ENCODE results near the gene TTLL12. TPM values are rescaled to one million over a fixed set of nuclear protein-coding genes. Genes with fewer than 3 reads are reported as not detected.
A peak's percentile ranks its signal among the peaks of the same experiment; 100 is the strongest.

Gene TTLL12
- total RNA-seq, 1 experiment from 2014 or later: 46.4 TPM

DNA sequence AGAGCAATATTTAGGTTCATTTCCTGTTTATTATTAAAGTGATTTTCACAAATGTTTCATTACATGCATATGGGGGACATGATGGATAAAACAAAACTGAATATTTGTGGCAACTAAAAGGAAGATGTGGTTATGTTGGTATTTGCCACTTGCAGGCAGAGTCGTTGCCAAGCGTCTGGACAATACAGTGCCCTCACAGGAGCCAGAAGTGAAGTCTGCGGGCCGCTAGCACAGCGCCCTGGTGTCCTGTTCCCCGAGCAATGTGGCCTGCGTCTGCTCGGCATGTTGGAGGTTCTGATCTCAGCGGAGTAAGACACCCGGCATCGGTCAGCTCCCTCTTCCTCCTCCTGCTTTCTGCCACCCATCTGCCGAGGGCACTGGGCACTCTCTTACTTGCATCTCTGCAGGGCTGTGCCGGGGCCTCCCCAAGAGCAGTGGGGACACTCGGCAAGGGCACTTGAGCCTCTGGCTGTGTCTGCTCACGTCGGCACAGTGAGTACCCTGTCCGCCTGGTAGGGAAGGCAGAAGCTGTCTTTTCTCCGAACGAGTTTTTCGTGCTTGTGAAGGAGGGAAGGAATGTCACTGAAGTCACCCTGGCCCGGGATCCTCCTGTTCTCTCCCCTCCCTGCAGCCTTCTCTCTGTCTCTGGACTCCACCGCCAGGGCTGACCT, 10.5 kb upstream of the TTLL12 start:
- H3K36me3 Mint-ChIP-seq (ENCODE audit: insufficient read depth, unreplicated experiment): no peaks in the 10 kb centered on the region
- H3K36me3 ChIP-seq (ENCODE audit: control insufficient read depth, insufficient read depth, low read length): no peaks in the 10 kb centered on the region
- H3K9me3 ChIP-seq: no peaks in the 10 kb centered on the region
- no peak overlapping the region for H3K27ac Mint-ChIP-seq (ENCODE audit: unreplicated experiment)
- H3K27me3 ChIP-seq (replicated peaks; ENCODE audit: control insufficient read depth, insufficient read depth, low read length): no peaks in the 10 kb centered on the region
- no peak for DNase-seq
- no peaks in the 10 kb centered on the region for H3K27me3 Mint-ChIP-seq (ENCODE audit: insufficient read depth, unreplicated experiment)
- TF ChIP-seq CTCF (IDR thresholded peaks at IDR 0.05; ENCODE audit: insufficient read depth in 1 of 2, low read depth in 1 of 2, low read length in 1 of 2, severe bottlenecking in 1 of 2, unreplicated experiment in 1 of 2): no peak
- POLR2A ChIA-PET: no interaction called here
- H3K4me3 Mint-ChIP-seq (ENCODE audit: unreplicated experiment): no peak overlapping the region
- H3K4me3 ChIP-seq (ENCODE audit: low read depth, low read length): no peak overlapping the region
- no TSS peak for BruUV-seq (replicated peaks)
- H3K4me1 ChIP-seq: no peaks in the 10 kb centered on the region
- intact Hi-C loops (cut with micrococcal nuclease; ENCODE audit: unreplicated experiment): no loop called here
- H3K4me1 Mint-ChIP-seq (ENCODE audit: low read depth, unreplicated experiment): no peaks in the 10 kb centered on the region
- no peaks in the 10 kb centered on the region for H3K9me3 Mint-ChIP-seq (ENCODE audit: unreplicated experiment)
- CTCF ChIA-PET: interaction anchor here (0.7 kb wide), 1 partner anchor 644 kb away, joined by 3 read pairs; no protein-coding TSS in a partner anchor

GRCh38 chr22:43191831-43192230, 4.9 kb upstream of the TTLL12 start:
- Mint-ChIP-seq H3K36me3 (ENCODE audit: insufficient read depth, unreplicated experiment) (no peaks in the 10 kb centered on the region), H3K27ac (ENCODE audit: unreplicated experiment) (no peak overlapping the region), H3K27me3 (ENCODE audit: insufficient read depth, unreplicated experiment) (no peaks in the 10 kb centered on the region), H3K9me3 (ENCODE audit: unreplicated experiment) (no peaks in the 10 kb centered on the region), H3K4me3 (ENCODE audit: unreplicated experiment) (no peak overlapping the region), H3K4me1 (ENCODE audit: low read depth, unreplicated experiment) (peaks cover 6% of the 10 kb centered on the region)
- no TSS peak for BruUV-seq (replicated peaks)
- TF ChIP-seq CTCF (IDR thresholded peaks at IDR 0.05; ENCODE audit: insufficient read depth in 1 of 2, low read depth in 1 of 2, low read length in 1 of 2, severe bottlenecking in 1 of 2, unreplicated experiment in 1 of 2): no peak
- Histone ChIP-seq H3K9me3 (no peaks in the 10 kb centered on the region), H3K4me3 (ENCODE audit: low read depth, low read length) (no peak overlapping the region), H3K4me1 (0 out of 2 replicates have a peak, but pooled peaks cover 6% of the 10 kb centered on the region), H3K36me3 (ENCODE audit: control insufficient read depth, insufficient read depth, low read length) (no peaks in the 10 kb centered on the region), H3K27me3 (replicated peaks; ENCODE audit: control insufficient read depth, insufficient read depth, low read length) (no peaks in the 10 kb centered on the region)
- ChIA-PET POLR2A (no interaction called here), CTCF (no interaction called here)
- DNase-seq: no peak
- intact Hi-C loops (cut with micrococcal nuclease; ENCODE audit: unreplicated experiment): no loop called here

DNA sequence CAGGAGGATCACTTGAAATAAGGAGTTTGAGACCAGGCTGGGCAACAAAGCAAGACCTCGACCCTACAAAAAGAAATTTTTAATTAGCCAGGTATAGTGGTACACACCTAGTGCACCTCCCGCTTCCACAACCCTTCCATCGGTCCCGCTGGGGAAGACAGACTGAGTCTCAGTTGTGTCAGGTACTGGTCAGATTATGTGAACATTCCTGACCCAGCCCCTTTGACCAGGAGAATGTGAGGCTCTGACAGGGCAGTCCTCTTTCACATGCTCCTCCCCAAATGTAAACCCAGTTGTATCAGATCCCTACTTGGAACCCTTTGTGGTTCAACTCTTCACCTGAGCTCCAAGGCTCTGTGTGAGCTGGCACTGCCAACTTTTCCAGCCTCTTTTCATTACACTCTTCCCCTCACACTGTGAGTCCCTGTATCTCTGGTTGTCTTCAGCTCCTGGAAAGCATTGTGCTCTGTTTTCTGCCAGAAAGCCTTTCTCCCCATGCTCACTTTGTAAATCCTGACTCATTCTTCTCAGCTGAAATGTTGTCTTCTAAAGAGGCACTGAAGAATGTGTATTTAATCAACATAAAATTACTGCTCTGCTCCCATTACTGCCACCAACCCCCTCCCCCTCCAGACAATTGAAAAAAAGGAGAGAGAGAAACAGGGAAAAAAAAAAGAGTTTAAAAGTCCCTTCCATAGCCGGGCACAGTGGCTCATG, 2.1 kb upstream of the TTLL12 start:
- Histone ChIP-seq H3K27me3 (replicated peaks; ENCODE audit: control insufficient read depth, insufficient read depth, low read length) (no peaks in the 10 kb centered on the region), H3K4me3 (ENCODE audit: low read depth, low read length) (no peak overlapping the region), H3K9me3 (no peaks in the 10 kb centered on the region), H3K4me1 (peaks cover 16% of the 10 kb centered on the region; the same call in 1 of the 2 replicates), H3K36me3 (ENCODE audit: control insufficient read depth, insufficient read depth, low read length) (no peaks in the 10 kb centered on the region)
- POLR2A ChIA-PET: no interaction called here
- Mint-ChIP-seq H3K27me3 (ENCODE audit: insufficient read depth, unreplicated experiment) (no peaks in the 10 kb centered on the region), H3K4me1 (ENCODE audit: low read depth, unreplicated experiment) (peaks cover 23% of the 10 kb centered on the region), H3K4me3 (ENCODE audit: unreplicated experiment) (peak overlapping the region; percentile 58), H3K36me3 (ENCODE audit: insufficient read depth, unreplicated experiment) (no peaks in the 10 kb centered on the region), H3K27ac (ENCODE audit: unreplicated experiment) (peak overlapping the region; percentile 59), H3K9me3 (ENCODE audit: unreplicated experiment) (no peaks in the 10 kb centered on the region)
- TF ChIP-seq CTCF (IDR thresholded peaks at IDR 0.05; ENCODE audit: insufficient read depth in 1 of 2, low read depth in 1 of 2, low read length in 1 of 2, severe bottlenecking in 1 of 2, unreplicated experiment in 1 of 2): no peak
- no TSS peak for BruUV-seq (replicated peaks)
- intact Hi-C loops (cut with micrococcal nuclease; ENCODE audit: unreplicated experiment): loop anchor here (5.0 kb wide), 1 partner anchor 43 kb away; no protein-coding TSS in a partner anchor
- peak in 1 of 2 experiments; percentile 17 for DNase-seq
- CTCF ChIA-PET: no interaction called here
